K562 (cell line): ENCODE measurements around the gene EMP2. TPM values are rescaled to one million over a fixed set of nuclear protein-coding genes. Genes with fewer than 3 reads are reported as not detected.

ENCODE experiments used
- BRD9 ChIP-seq: fragments of 450-650 bp; IDR thresholded peaks from 2 replicates; pipeline ENCODE4 v1.6.1; 2018; ENCODE audit warnings: low read depth; ENCODE audit not compliant: partially characterized antibody
- BRF1 ChIP-seq: IDR thresholded peaks from 3 replicates; pipeline ENCODE4 v1.6.1; 2011; ENCODE audit warnings: borderline replicate concordance, mild to moderate bottlenecking; ENCODE audit not compliant: insufficient read length; ENCODE audit errors: extremely low read depth
- ERF ChIP-seq: fragments of 450-650 bp; formaldehyde crosslinking; IDR thresholded peaks from 2 replicates; pipeline ENCODE4 v1.4.0; 2020; ENCODE audit warnings: mild to moderate bottlenecking, mixed read lengths
- MEIS2 ChIP-seq: fragments of 450-650 bp; IDR thresholded peaks from 2 replicates; pipeline ENCODE4 v1.6.1; 2014; ENCODE audit warnings: mild to moderate bottlenecking; ENCODE audit not compliant: partially characterized antibody
- MIER1 ChIP-seq: fragments of 450-650 bp; IDR thresholded peaks from 2 replicates; pipeline ENCODE4 v1.6.1; 2016; ENCODE audit warnings: antibody characterized with exemption, mild to moderate bottlenecking, low read depth
- NR2C2 ChIP-seq, 2 experiments: fragments of 200-800 bp in 1 of 2; sonication (Bioruptor generic) in 1 of 2; sonication (generic) in 1 of 2; formaldehyde crosslinking in 1 of 2; IDR thresholded peaks; 2 replicates each; pipeline versions ENCODE4 v1.6.1 to v1.8.0; 2016 to 2022; ENCODE audit warnings: mild to moderate bottlenecking in 1 of 2, missing compliant biosample characterization in 1 of 2, missing genetic modification characterization in 1 of 2, missing genetic modification reagents in 1 of 2
- PHF8 ChIP-seq: fragments of 200-600 bp; sonication (generic); IDR thresholded peaks from 2 replicates; pipeline ENCODE4 v1.6.1; 2012; ENCODE audit warnings: mixed run types, mild to moderate bottlenecking, inconsistent platforms, low read length, moderate library complexity, borderline replicate concordance
- RUNX1 ChIP-seq: sonication (generic); IDR thresholded peaks from 2 replicates; pipeline ENCODE4 v1.6.1; 2016; ENCODE audit warnings: antibody characterized with exemption, low read depth
- SMAD2 ChIP-seq: fragments of 150-350 bp; IDR thresholded peaks from 2 replicates; pipeline ENCODE4 v1.6.1; 2014; ENCODE audit warnings: low read depth, mild to moderate bottlenecking, low read length
- SRF ChIP-seq, 2 experiments: fragments of 250-450, 450-650 bp in 1 of 2; sonication (Bioruptor Pico) in 1 of 2; sonication (generic) in 1 of 2; formaldehyde crosslinking; IDR thresholded peaks; 2 replicates each; pipeline versions ENCODE4 v1.5.0 to v1.5.1; 2020 to 2022; ENCODE audit warnings: mild to moderate bottlenecking in 1 of 2, missing genetic modification reagents in 1 of 2
- TAL1 ChIP-seq: fragments of 450-650 bp; IDR thresholded peaks from 2 replicates; pipeline ENCODE4 v1.6.1; 2016; ENCODE audit warnings: mild to moderate bottlenecking
- ZC3H11A ChIP-seq: IDR thresholded peaks from 2 replicates; pipeline ENCODE4 v1.6.1; 2012; ENCODE audit warnings: low read depth, low read length, improper control_type of control experiment
- ZFP36 ChIP-seq: fragments of 150-350 bp; IDR thresholded peaks from 2 replicates; pipeline ENCODE4 v1.6.1; 2018; ENCODE audit warnings: low read length, low read depth; ENCODE audit not compliant: partially characterized antibody
- ZNF217 ChIP-seq: sonication (generic); formaldehyde crosslinking; IDR thresholded peaks from 2 replicates; pipeline ENCODE4 v1.8.0; 2022; ENCODE audit warnings: mild to moderate bottlenecking, missing genetic modification reagents
- ZNF561 ChIP-seq: fragments of 450-650 bp; formaldehyde crosslinking; conservative IDR thresholded peaks from 2 replicates; pipeline ENCODE4 v1.4.0; 2020; ENCODE audit warnings: mild to moderate bottlenecking, moderate library complexity
- ZNF778 ChIP-seq: fragments of 450-650 bp; formaldehyde crosslinking; IDR thresholded peaks from 2 replicates; pipeline ENCODE4 v1.4.0; 2020; ENCODE audit warnings: mild to moderate bottlenecking, moderate library complexity
- polyA plus RNA-seq, 8 experiments: library from polyadenylated mRNA; depleted of rRNA in 4 of 8; stranded (reverse) in 5 of 8; unstranded in 3 of 8; fragments of >200 nt; fragmentation: Nextera tagmentation in 2 of 8; fragmentation: Illumina TruSeq in 1 of 8; extraction: Ambion mirVana in 2 of 8; extraction: Trizol in 1 of 8; gene quantifications; 2 replicates each; pipeline versions ENCODE4 v1.2.1 to v1.2.3, GENCODE V29; 2011 to 2014; ENCODE audit warnings: inconsistent platforms in 1 of 8, missing spikeins in 1 of 8
- total RNA-seq, 7 experiments: library from RNA; depleted of rRNA in 6 of 7; stranded (reverse); fragments of >200 nt in 6 of 7; fragmentation: Illumina TruSeq in 2 of 7; extraction: Trizol in 2 of 7; gene quantifications; 2 replicates each; pipeline versions ENCODE4 v1.2.1 to v1.2.3, GENCODE V29; 2011 to 2021; ENCODE audit warnings: low replicate concordance in 1 of 7
- TF ChIP-seq, protein P1 (sequence below): fragments of 250-450 bp; sonication (Bioruptor Pico); IDR thresholded peaks from 2 replicates; pipeline ENCODE4 v1.4.0; 2020
- TF ChIP-seq, protein P2 (sequence below): fragments of 450-650 bp; conservative IDR thresholded peaks from 2 replicates; pipeline ENCODE4 v1.6.1; 2016; ENCODE audit warnings: missing genetic modification characterization, low read depth, mild to moderate bottlenecking, control low read depth, missing compliant biosample characterization
- TF ChIP-seq, protein P3 (sequence below): fragments of 250-450 bp; sonication (Bioruptor Pico); IDR thresholded peaks from 2 replicates; pipeline ENCODE4 v1.4.0; 2020

Gene EMP2
- total and polyA plus RNA-seq, 9 of the 15 experiments (the other 6 are each of a cell fraction or from before 2014, with no cell fraction given) = 0.73 to 6.2 (median 3.1) TPM

DNA sequence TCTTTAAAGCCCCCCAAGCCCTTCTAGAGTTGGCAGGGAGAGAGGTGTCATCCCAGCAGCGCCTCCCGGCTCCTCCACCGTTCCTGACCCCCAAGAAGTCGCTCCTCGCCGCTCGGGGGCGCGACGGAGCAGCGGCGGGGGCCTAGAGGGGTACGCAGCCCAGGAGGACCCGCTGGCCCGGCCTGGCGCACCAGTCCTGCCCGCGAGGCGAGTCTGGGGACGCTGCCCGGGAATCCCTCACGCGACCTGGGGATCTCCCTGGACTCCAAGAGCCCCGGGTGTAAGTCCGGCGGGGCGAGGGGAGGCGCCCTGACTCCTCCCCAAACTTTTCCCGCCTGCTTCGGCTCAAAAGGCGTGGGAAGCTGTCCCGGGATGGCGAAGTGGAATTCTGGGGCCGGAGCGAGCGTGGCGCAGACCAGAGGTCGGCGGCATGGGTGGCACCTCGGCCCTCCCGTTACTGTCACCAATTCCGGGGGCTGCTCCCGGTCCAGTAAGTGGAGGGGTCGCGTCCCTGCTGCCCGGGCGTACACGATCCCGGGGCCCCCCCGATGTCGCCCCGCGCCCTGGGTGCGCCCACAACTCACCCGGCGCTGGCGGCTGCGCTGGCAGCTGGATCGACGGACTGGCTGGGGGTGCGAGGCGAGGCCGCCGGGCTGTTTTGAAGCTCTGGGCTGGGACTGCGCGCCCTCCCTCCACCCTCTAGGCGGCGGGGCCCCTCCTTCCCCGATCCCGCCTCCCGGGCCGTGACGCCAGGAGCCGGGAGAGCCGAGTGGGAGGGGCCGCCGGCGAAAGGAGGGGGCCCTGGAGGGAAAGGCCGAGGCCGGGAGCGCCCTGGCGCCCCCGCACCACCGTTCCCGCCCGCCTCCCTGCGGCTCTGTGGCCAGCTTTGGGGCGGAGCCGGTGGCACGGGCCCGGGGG lies at the start of gene EMP2 (continued):
- TF ChIP-seq BRD9 = no peak
- TF ChIP-seq ZNF561 (CRISPR knock-in tag) = no peak
- TF ChIP-seq, protein P1, sequence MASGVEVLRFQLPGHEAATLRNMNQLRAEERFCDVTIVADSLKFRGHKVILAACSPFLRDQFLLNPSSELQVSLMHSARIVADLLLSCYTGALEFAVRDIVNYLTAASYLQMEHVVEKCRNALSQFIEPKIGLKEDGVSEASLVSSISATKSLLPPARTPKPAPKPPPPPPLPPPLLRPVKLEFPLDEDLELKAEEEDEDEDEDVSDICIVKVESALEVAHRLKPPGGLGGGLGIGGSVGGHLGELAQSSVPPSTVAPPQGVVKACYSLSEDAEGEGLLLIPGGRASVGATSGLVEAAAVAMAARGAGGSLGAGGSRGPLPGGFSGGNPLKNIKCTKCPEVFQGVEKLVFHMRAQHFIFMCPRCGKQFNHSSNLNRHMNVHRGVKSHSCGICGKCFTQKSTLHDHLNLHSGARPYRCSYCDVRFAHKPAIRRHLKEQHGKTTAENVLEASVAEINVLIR (CRISPR knock-in tag) = no peak
- TF ChIP-seq NR2C2 (CRISPR knock-in tag; IDR thresholded peaks at IDR 0.05) = no peak
- TF ChIP-seq NR2C2 (tag; IDR thresholded peaks at IDR 0.05) = no peak
- TF ChIP-seq SMAD2 = no peak
- TF ChIP-seq, protein P2, sequence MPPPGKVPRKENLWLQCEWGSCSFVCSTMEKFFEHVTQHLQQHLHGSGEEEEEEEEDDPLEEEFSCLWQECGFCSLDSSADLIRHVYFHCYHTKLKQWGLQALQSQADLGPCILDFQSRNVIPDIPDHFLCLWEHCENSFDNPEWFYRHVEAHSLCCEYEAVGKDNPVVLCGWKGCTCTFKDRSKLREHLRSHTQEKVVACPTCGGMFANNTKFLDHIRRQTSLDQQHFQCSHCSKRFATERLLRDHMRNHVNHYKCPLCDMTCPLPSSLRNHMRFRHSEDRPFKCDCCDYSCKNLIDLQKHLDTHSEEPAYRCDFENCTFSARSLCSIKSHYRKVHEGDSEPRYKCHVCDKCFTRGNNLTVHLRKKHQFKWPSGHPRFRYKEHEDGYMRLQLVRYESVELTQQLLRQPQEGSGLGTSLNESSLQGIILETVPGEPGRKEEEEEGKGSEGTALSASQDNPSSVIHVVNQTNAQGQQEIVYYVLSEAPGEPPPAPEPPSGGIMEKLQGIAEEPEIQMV (tag) = no peak
- no peak for TF ChIP-seq ZC3H11A
- no peak for TF ChIP-seq ZFP36
- TF ChIP-seq PHF8 = peak; percentile 57; the same call in 1 of the 2 replicates
- no peak for TF ChIP-seq TAL1
- TF ChIP-seq SRF (CRISPR knock-in tag; IDR thresholded peaks at IDR 0.05) = 0 out of 4 replicates have a peak, but pooled peaks of 1 of the 2 experiments have one; percentile 9
- TF ChIP-seq ERF (CRISPR knock-in tag) = no peak
- TF ChIP-seq, protein P3, sequence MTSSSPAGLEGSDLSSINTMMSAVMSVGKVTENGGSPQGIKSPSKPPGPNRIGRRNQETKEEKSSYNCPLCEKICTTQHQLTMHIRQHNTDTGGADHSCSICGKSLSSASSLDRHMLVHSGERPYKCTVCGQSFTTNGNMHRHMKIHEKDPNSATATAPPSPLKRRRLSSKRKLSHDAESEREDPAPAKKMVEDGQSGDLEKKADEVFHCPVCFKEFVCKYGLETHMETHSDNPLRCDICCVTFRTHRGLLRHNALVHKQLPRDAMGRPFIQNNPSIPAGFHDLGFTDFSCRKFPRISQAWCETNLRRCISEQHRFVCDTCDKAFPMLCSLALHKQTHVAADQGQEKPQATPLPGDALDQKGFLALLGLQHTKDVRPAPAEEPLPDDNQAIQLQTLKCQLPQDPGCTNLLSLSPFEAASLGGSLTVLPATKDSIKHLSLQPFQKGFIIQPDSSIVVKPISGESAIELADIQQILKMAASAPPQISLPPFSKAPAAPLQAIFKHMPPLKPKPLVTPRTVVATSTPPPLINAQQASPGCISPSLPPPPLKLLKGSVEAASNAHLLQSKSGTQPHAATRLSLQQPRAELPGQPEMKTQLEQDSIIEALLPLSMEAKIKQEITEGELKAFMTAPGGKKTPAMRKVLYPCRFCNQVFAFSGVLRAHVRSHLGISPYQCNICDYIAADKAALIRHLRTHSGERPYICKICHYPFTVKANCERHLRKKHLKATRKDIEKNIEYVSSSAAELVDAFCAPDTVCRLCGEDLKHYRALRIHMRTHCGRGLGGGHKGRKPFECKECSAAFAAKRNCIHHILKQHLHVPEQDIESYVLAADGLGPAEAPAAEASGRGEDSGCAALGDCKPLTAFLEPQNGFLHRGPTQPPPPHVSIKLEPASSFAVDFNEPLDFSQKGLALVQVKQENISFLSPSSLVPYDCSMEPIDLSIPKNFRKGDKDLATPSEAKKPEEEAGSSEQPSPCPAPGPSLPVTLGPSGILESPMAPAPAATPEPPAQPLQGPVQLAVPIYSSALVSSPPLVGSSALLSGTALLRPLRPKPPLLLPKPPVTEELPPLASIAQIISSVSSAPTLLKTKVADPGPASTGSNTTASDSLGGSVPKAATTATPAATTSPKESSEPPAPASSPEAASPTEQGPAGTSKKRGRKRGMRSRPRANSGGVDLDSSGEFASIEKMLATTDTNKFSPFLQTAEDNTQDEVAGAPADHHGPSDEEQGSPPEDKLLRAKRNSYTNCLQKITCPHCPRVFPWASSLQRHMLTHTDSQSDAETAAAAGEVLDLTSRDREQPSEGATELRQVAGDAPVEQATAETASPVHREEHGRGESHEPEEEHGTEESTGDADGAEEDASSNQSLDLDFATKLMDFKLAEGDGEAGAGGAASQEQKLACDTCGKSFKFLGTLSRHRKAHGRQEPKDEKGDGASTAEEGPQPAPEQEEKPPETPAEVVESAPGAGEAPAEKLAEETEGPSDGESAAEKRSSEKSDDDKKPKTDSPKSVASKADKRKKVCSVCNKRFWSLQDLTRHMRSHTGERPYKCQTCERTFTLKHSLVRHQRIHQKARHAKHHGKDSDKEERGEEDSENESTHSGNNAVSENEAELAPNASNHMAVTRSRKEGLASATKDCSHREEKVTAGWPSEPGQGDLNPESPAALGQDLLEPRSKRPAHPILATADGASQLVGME (CRISPR knock-in tag) = no peak
- TF ChIP-seq RUNX1 = no peak
- TF ChIP-seq BRF1 = no peak
- TF ChIP-seq MIER1 = no peak
- TF ChIP-seq MEIS2 = no peak
- no peak for TF ChIP-seq ZNF778 (CRISPR knock-in tag)
- TF ChIP-seq ZNF217 = no peak
